GM18873 (cell line): ENCODE measurements around the gene SLC34A1.

Experiments
- ATAC-seq: cut with Tn5 transposase; IDR thresholded peaks from one replicate; pipeline ENCODE4 v1.9.1; 2021; ENCODE audit warnings: mild to moderate bottlenecking, moderate library complexity, moderate number of reproducible peaks; ENCODE audit not compliant: unreplicated experiment, low FRiP score

The SLC34A1 gene

GRCh38 chr5:177385720-177386119 is 1.5 kb downstream of the SLC34A1 start:
- no peak for ATAC-seq

GRCh38 chr5:177386542-177386941 is 2.3 kb downstream of the SLC34A1 start:
- ATAC-seq: no peak

- ATAC-seq: no peak
These were observed 3.2 kb downstream of the SLC34A1 start for GRCh38 chr5:177387405-177387804.

- no peak for ATAC-seq
These were observed 4.4 kb downstream of the SLC34A1 start for GRCh38 chr5:177388521-177389052.

GRCh38 chr5:177389241-177390169 is 5.3 kb downstream of the SLC34A1 start:
- peak; percentile 67 for ATAC-seq

- ATAC-seq: no peak
These were observed 6.4 kb downstream of the SLC34A1 start for GRCh38 chr5:177390363-177391300.

- no peak for ATAC-seq
These were observed 8.5 kb downstream of the SLC34A1 start for GRCh38 chr5:177392765-177393164.

- ATAC-seq: no peak
These were observed 9.1 kb downstream of the SLC34A1 start for GRCh38 chr5:177393206-177393765.

- no peak for ATAC-seq
These were observed 9.8 kb downstream of the SLC34A1 start for GRCh38 chr5:177393990-177394389.

- no peak for ATAC-seq
These were observed 11.8 kb downstream of the SLC34A1 start for GRCh38 chr5:177396078-177396477.

GRCh38 chr5:177396807-177397206 is 12.6 kb downstream of the SLC34A1 start:
- ATAC-seq: no peak

- no peak for ATAC-seq
These were observed 13.7 kb downstream of the SLC34A1 start for GRCh38 chr5:177397875-177398390.

GRCh38 chr5:177399997-177400868 is 16.0 kb downstream of the SLC34A1 start, which contains the start of gene PFN3:
TSS of gene PFN3 (minus strand) at chr5:177400661. CDS start at chr5:177400576, 85 bp downstream.
- no peak for ATAC-seq

- ATAC-seq: no peak
These were observed 18.2 kb downstream of the SLC34A1 start for GRCh38 chr5:177402271-177403043.

- ATAC-seq: peak; percentile 13
These were observed 19.0 kb downstream of the SLC34A1 start for GRCh38 chr5:177403102-177403791.

- peak; percentile 79 for ATAC-seq
These were observed 19.8 kb downstream of the SLC34A1 start for GRCh38 chr5:177403792-177404640.

GRCh38 chr5:177404641-177405179 is 20.5 kb downstream of the SLC34A1 start:
- no peak for ATAC-seq
